CD14-positive monocyte (primary cell): ENCODE measurements around the gene CTDSPL. TPM values are rescaled to one million over a fixed set of nuclear protein-coding genes. Genes with fewer than 3 reads are reported as not detected.

Source experiments
- DNase-seq, 3 donors: peaks; one replicate each; pipeline ENCODE4 v3.0.0-alpha.2; 2011 to 2022
- H2AFZ ChIP-seq: 2 replicates; pipeline ENCODE4 v1.6.0; 2012; ENCODE audit warnings: mild to moderate bottlenecking, low read depth, low read length, inconsistent platforms; ENCODE audit not compliant: insufficient read depth, poor library complexity, severe bottlenecking
- H3K27ac ChIP-seq, 2 donors: 1 replicate in 1 of 2; 2 replicates in 1 of 2; pipeline ENCODE4 v1.5.1; 2012 to 2013; ENCODE audit warnings: low read length in 2 of 2, control low read depth in 1 of 2, inconsistent platforms in 1 of 2, low read depth in 1 of 2, mild to moderate bottlenecking in 1 of 2
- H3K27me3 ChIP-seq, 2 donors: one replicate each; pipeline versions ENCODE4 v1.6.0 to v1.6.1; 2011 to 2013; ENCODE audit warnings: low read length in 2 of 2; ENCODE audit not compliant: control insufficient read depth in 2 of 2, insufficient read depth in 2 of 2
- H3K36me3 ChIP-seq, 2 donors: replicated peaks in 1 of 2; 1 replicate in 1 of 2; 2 replicates in 1 of 2; pipeline versions ENCODE4 v1.5.1 to v1.6.1; 2012 to 2013; ENCODE audit warnings: low read length in 2 of 2, control low read depth in 1 of 2, inconsistent platforms in 1 of 2, mild to moderate bottlenecking in 1 of 2; ENCODE audit not compliant: insufficient read depth in 2 of 2, control insufficient read depth in 1 of 2
- H3K4me1 ChIP-seq, 2 donors: 1 replicate in 1 of 2; 2 replicates in 1 of 2; pipeline versions ENCODE4 v1.5.1 to v1.6.1; 2012 to 2013; ENCODE audit warnings: low read length in 2 of 2, control low read depth in 1 of 2, inconsistent platforms in 1 of 2, mild to moderate bottlenecking in 1 of 2, moderate library complexity in 1 of 2; ENCODE audit not compliant: insufficient read depth in 2 of 2, control insufficient read depth in 1 of 2
- H3K4me2 ChIP-seq: replicated peaks from 2 replicates; pipeline ENCODE3; 2012; ENCODE audit warnings: low read length, moderate library complexity, mild to moderate bottlenecking; ENCODE audit not compliant: poor library complexity, severe bottlenecking; ENCODE audit errors: extremely low read depth
- H3K4me3 ChIP-seq, 3 experiments: fragments of 200-600 bp in 1 of 3; sonication (generic) in 1 of 3; replicated peaks in 1 of 3; 1 replicate in 2 of 3; 2 replicates in 1 of 3; pipeline ENCODE4 v1.5.1; 2011 to 2013; ENCODE audit warnings: low read length in 3 of 3, mild to moderate bottlenecking in 3 of 3, control low read depth in 2 of 3, low read depth in 2 of 3, inconsistent platforms in 1 of 3, moderate library complexity in 1 of 3
- H3K79me2 ChIP-seq: 2 replicates; pipeline ENCODE4 v1.6.0; 2012; ENCODE audit warnings: mild to moderate bottlenecking, control low read depth, inconsistent platforms, low read length, moderate library complexity; ENCODE audit not compliant: insufficient read depth
- H3K9ac ChIP-seq: 2 replicates; pipeline ENCODE4 v1.6.0; 2017; ENCODE audit warnings: low read length, mild to moderate bottlenecking; ENCODE audit not compliant: insufficient read depth, poor library complexity, severe bottlenecking
- H3K9me3 ChIP-seq, 2 donors: replicated peaks in 1 of 2; 1 replicate in 1 of 2; 2 replicates in 1 of 2; pipeline versions ENCODE4 v1.5.1 to v1.6.1; 2012 to 2013; ENCODE audit warnings: low read length in 2 of 2, control low read depth in 1 of 2; ENCODE audit not compliant: control insufficient read depth in 1 of 2, insufficient read depth in 1 of 2
- H4K20me1 ChIP-seq: 2 replicates; pipeline ENCODE4 v1.6.0; 2012; ENCODE audit warnings: mild to moderate bottlenecking, low read length, control low read depth, moderate library complexity; ENCODE audit not compliant: insufficient read depth
- H3K27ac Mint-ChIP-seq, 7 donors: one replicate each; pipeline ENCODE4 v1.8.0; 2020; ENCODE audit warnings: mild to moderate bottlenecking in 7 of 7, mixed read lengths in 7 of 7, moderate library complexity in 6 of 7, inconsistent platforms in 2 of 7
- H3K27me3 Mint-ChIP-seq, 3 donors: one replicate each; pipeline ENCODE4 v1.8.0; 2021 to 2022; ENCODE audit warnings: low read depth in 3 of 3, mild to moderate bottlenecking in 3 of 3, mixed read lengths in 3 of 3, moderate library complexity in 3 of 3, inconsistent platforms in 1 of 3
- H3K36me3 Mint-ChIP-seq, 2 donors: one replicate each; pipeline ENCODE4 v1.8.0; 2020; ENCODE audit warnings: mixed read lengths in 2 of 2, inconsistent platforms in 1 of 2, mild to moderate bottlenecking in 1 of 2
- H3K4me1 Mint-ChIP-seq: one replicate; pipeline ENCODE4 v1.8.0; 2020; ENCODE audit warnings: mild to moderate bottlenecking, mixed read lengths
- H3K4me3 Mint-ChIP-seq, 2 donors: one replicate each; pipeline ENCODE4 v1.8.0; 2020; ENCODE audit warnings: mild to moderate bottlenecking in 2 of 2, mixed read lengths in 2 of 2, moderate library complexity in 1 of 2
- H3K9me3 Mint-ChIP-seq, 7 donors: one replicate each; pipeline ENCODE4 v1.8.0; 2020 to 2022; ENCODE audit warnings: mixed read lengths in 7 of 7, mild to moderate bottlenecking in 6 of 7, moderate library complexity in 6 of 7, inconsistent platforms in 2 of 7
- WGBS: methylation state at CpG from one replicate; pipeline ENCODE4 v1.1.5; 2013; ENCODE audit warnings: missing lambda C conversion rate; ENCODE audit not compliant: insufficient coverage; 5-methylcytosine and 5-hydroxymethylcytosine counted together
- intact Hi-C, 2 donors: fragments of 100-400 bp; cut with micrococcal nuclease; formaldehyde crosslinking; loops; one replicate each; pipeline versions ENCODE4 v1.15.0 to v1.15.1; 2023
- polyA plus RNA-seq, 3 donors: library from polyadenylated mRNA; depleted of rRNA in 1 of 3; unstranded in 2 of 3; stranded (reverse) in 1 of 3; fragments of 300-500 nt in 2 of 3; fragments of >200 nt in 1 of 3; fragmentation: Illumina TruSeq in 2 of 3; gene quantifications; 1 replicate in 2 of 3; 2 replicates in 1 of 3; pipeline ENCODE4 v1.2.3, GENCODE V29; 2012 to 2021
- TF ChIP-seq, protein P1 (sequence below): fragments of 200-600 bp; IDR thresholded peaks from one replicate; pipeline ENCODE4 v1.8.0; 2022; ENCODE audit warnings: antibody characterized with exemption, mild to moderate bottlenecking

The CTDSPL gene
- polyA plus RNA-seq, 3 donors = 0.15 to 0.69 (median 0.33) TPM

DNA sequence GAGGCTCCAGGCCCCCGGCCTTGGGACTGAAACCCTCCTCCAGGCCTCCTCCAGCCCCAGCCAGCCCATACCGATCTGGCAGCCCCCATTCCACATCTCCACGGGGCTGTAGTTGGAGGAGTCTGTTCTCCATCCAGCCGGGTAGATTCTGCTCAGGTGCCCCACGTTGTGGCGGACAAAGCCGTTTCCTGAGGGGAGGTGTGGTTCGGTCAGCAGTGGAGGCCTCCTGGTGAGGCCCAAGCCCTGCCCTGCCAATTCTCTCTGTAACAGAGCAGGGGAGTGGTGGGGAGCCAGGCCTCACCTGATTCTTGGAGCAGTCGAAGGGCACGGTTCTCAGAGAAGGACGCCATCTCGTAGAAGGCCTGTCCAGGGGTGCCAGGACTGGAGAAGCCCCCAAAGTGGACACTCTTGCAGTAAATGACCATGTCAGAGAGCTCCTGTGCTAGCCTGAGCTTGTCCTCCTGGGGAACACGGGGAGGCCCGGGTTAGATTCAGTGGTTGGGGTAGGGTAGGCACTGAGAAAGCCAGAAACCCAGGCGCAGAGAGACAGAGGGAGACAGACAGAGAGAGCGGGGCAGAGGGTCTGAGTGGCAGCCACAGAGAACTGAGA is 147.4 kb downstream of the CTDSPL start:
- Mint-ChIP-seq H3K36me3 (peaks cover 38 to 51% of the 10 kb centered on the region in 2 donors), H3K4me3 (no peak overlapping the region), H3K27me3 (peaks cover 0 to 3% (median 0%) of the 10 kb centered on the region in 3 donors), H3K27ac (peak overlapping the region in 5 of 7 donors; percentile 26 to 69 (median 46)), H3K4me1 (peaks cover 26% of the 10 kb centered on the region), H3K9me3 (no peaks in the 10 kb centered on the region)
- H3K4me3 ChIP-seq = no peak overlapping the region
- DNase-seq = no peak
- no peaks in the 10 kb centered on the region for H3K27me3 ChIP-seq
- TF ChIP-seq, protein P1, sequence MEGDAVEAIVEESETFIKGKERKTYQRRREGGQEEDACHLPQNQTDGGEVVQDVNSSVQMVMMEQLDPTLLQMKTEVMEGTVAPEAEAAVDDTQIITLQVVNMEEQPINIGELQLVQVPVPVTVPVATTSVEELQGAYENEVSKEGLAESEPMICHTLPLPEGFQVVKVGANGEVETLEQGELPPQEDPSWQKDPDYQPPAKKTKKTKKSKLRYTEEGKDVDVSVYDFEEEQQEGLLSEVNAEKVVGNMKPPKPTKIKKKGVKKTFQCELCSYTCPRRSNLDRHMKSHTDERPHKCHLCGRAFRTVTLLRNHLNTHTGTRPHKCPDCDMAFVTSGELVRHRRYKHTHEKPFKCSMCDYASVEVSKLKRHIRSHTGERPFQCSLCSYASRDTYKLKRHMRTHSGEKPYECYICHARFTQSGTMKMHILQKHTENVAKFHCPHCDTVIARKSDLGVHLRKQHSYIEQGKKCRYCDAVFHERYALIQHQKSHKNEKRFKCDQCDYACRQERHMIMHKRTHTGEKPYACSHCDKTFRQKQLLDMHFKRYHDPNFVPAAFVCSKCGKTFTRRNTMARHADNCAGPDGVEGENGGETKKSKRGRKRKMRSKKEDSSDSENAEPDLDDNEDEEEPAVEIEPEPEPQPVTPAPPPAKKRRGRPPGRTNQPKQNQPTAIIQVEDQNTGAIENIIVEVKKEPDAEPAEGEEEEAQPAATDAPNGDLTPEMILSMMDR = no peak
- H3K27ac ChIP-seq = no peak overlapping the region
- H3K4me1 ChIP-seq = peaks cover 13 to 22% of the 10 kb centered on the region in 2 donors
- no peaks in the 10 kb centered on the region for H3K79me2 ChIP-seq
- intact Hi-C loops = no loop called here
- no peak overlapping the region for H3K4me2 ChIP-seq
- H3K36me3 ChIP-seq = peaks cover 40 to 49% of the 10 kb centered on the region in 2 donors
- H2AFZ ChIP-seq = no peak overlapping the region
- H3K9ac ChIP-seq = no peak overlapping the region
- 92% methylated on average over 12 of the region's 16 CpGs for WGBS
- no peaks in the 10 kb centered on the region for H3K9me3 ChIP-seq
- H4K20me1 ChIP-seq = no peaks in the 10 kb centered on the region

DNA sequence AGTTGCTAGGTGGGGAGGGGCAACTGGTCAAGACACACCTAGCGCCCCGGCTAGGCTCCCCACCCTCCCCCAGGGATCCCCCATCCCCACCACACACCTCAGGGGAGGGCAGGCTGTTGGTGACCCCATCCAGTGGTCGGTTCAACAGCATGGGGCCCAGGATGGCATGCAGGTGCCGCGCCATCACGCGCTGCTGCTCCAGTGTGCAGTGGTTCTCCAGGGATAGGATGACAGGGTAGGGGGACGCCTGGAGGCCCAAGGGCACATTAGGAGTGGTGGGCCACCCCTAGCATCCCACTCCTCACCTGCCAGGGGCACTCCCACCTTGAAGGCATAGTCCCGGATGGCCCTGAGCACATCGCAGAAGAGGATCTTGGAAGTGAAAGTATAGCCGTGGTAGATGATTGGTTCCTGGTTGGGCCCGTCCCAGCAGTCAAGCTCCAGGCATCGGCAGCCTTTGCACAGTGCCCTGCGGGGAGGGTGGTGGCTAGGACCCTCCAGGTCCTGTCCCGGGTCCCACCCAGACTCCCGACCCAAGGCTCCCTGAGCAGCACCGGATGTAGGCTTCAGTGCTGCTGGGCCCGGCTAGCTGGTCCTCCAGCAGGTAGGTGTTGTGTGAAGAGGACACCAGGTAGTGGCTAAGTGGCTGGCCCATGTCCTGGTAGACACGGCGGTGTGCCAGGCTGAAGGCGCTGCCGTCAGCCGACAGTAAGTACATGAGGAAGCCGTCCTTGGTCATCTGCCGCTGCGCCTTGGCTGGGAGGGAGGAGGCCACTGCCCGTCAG is 148.3 kb downstream of the CTDSPL start:
- no peaks in the 10 kb centered on the region for H3K9me3 Mint-ChIP-seq
- Histone ChIP-seq H4K20me1 (no peaks in the 10 kb centered on the region), H3K9ac (peak overlapping the region; percentile 54), H3K4me2 (peak overlapping the region; percentile 75), H3K4me1 (peaks cover 18 to 28% of the 10 kb centered on the region in 2 donors), H3K36me3 (peaks cover 35 to 39% of the 10 kb centered on the region in 2 donors), H3K27ac (peak overlapping the region in 1 of 2 donors; percentile 59), H3K9me3 (no peaks in the 10 kb centered on the region), H3K27me3 (no peaks in the 10 kb centered on the region), H3K4me3 (peak overlapping the region; percentile 2 to 68 (median 12)), H3K79me2 (no peaks in the 10 kb centered on the region), H2AFZ (peak overlapping the region; percentile 73)
- peak in 1 of 3 donors; percentile 37 for DNase-seq
- H3K27ac Mint-ChIP-seq = peak overlapping the region in 5 of 7 donors; percentile 32 to 69 (median 54)
- H3K27me3 Mint-ChIP-seq = peaks cover 0 to 2% (median 0%) of the 10 kb centered on the region in 3 donors
- peaks cover 31% of the 10 kb centered on the region for H3K4me1 Mint-ChIP-seq
- H3K36me3 Mint-ChIP-seq = peaks cover 31 to 43% of the 10 kb centered on the region in 2 donors
- H3K4me3 Mint-ChIP-seq = peak overlapping the region; percentile 72 to 78
- intact Hi-C loops = no loop called here
- TF ChIP-seq, protein P1 = no peak
- WGBS = 76% methylated on average over 23 of the region's 27 CpGs
